GM10266 (cell line): ENCODE measurements around the gene WNT3A.

Source experiments
- DNase-seq: peaks from one replicate; pipeline ENCODE4 v3.0.0; 2012; ENCODE audit errors: extremely low spot score
- TF ChIP-seq, protein P1 (sequence below): IDR thresholded peaks from 2 replicates; pipeline ENCODE4 v1.5.1; 2012; ENCODE audit warnings: mild to moderate bottlenecking, low read depth; ENCODE audit not compliant: control insufficient read depth, insufficient read depth; ENCODE audit errors: missing control alignments

WNT3A gene

DNA sequence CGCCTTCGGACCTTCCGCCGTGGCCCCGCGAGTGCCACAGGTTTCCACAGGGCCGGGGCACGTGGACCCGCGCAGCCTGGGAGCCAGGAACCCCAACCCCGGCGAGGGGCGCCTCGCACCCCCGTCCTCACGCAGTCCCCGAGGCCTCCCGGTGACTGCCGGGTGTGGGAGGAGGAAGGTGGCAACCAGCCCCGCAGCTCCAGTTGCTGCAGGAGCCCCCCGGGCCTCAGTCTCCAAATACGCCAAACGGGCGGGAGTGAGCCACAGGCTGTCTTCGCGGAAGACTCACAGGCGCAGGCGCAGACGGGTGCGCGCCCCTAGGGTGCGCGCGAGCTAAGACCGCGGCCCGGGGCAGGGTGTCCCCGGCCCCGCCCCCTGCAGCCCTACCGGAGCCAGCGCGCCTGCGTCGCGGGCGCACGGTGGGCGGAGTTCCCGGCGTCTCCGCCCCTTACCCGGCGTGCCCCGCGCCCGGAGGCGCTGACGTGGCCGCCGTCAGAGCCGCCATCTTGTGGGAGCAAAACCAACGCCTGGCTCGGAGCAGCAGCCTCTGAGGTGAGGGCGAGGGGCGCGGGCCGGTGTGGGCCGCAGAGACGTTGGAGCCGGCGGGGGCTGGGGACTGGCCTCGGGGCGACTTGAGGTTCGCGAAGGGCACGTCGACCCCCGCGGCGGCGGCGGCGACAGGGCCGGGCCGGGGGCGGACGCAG, 75.6 kb downstream of the WNT3A start, which contains the start of gene ARF1:
Gene ARF1 (plus strand): TSS at position 495 of the 704 bp plus-strand sequence. CDS start 14,407 bp downstream, outside the sequence.
- TF ChIP-seq, protein P1, sequence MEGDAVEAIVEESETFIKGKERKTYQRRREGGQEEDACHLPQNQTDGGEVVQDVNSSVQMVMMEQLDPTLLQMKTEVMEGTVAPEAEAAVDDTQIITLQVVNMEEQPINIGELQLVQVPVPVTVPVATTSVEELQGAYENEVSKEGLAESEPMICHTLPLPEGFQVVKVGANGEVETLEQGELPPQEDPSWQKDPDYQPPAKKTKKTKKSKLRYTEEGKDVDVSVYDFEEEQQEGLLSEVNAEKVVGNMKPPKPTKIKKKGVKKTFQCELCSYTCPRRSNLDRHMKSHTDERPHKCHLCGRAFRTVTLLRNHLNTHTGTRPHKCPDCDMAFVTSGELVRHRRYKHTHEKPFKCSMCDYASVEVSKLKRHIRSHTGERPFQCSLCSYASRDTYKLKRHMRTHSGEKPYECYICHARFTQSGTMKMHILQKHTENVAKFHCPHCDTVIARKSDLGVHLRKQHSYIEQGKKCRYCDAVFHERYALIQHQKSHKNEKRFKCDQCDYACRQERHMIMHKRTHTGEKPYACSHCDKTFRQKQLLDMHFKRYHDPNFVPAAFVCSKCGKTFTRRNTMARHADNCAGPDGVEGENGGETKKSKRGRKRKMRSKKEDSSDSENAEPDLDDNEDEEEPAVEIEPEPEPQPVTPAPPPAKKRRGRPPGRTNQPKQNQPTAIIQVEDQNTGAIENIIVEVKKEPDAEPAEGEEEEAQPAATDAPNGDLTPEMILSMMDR: no peak
- DNase-seq: peak; percentile 100

DNA sequence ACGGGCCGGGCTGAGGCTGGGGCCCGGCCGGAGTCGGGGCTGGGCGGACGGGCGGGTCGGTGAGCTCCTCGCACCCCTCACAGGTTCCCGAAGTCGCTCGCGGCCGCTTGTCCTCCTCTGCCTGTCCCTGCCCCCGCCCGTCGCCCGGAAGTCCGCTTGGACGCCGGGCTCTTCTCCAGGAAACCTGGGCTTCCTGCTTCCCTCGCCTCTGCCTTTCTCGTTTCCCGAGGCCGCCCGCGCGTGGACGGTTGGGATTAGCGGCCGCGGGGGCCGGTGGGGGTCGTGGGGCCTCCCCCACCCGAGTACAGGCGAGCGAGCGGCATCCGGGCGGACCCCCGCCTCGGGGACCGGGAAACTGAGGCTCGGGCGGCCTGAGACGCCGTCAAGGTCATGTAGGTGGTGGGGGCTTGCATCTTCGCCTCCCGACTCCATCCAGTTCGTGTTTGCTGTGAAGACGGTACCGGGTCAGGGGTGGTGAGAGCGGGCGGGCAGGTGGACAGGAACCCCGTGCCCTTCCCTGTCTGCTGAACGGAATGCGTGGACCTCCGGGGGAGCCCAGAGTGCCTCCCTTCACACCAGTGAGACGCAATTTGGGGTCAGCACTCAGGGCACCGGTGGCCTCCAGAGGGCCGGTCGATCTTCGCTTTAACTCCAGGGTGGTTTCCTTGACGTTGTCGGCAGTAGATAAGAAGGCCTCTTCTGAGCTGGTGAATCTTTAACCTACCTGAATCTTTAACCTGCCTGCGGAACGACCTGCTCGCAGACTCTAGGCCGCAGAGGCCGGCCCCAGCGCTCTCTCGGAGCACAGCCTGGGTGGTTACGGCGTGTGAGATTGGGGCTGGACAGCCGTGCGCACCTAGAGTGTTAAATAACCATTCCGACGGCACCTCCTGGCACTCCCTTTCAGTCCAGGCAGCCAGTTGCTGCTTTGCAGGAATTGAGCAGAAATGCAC, 76.4 kb downstream of the WNT3A start:
- DNase-seq: no peak
- TF ChIP-seq, protein P1: no peak

DNA sequence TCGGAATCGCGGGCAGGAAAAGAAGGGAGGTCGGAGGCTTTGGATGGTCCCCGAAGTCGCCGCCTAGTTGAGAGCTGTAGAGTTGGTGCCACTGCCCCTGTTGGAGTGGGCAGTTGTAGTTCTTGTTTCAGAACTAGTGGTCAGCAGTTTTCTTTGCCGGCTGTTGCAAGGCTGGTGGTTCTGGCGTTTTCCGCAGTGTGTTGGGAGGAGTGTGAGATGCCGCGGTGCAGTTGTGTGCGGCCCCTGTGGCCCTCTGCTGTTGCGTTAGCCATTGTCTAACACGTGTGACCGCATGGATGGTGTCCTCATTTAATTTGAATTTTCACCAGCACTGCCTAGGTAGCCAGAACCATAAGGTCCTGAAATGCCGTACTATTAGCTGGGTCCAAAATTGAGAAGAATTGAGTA, 77.1 kb downstream of the WNT3A start:
- TF ChIP-seq, protein P1: no peak
- no peak for DNase-seq

DNA sequence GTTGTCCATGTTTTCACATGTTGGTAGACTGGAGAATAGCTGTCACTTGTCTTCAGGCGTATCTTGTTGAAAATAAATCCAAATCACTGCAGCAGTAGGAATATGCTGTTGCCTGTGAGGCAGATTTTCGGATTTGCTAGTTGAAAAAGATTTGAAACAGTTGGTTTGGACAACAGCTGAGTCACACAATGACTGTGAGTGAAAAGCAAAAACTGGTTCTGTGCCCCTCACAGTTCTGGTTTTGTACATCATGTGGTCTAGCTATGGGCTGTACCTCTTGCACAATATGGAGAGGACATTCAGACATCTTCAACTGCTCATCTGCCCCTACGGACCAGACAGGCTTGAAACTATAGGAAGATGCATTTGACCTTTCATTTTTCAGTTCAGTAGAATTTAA, 77.5 kb downstream of the WNT3A start:
- no peak for DNase-seq
- TF ChIP-seq, protein P1: no peak

DNA sequence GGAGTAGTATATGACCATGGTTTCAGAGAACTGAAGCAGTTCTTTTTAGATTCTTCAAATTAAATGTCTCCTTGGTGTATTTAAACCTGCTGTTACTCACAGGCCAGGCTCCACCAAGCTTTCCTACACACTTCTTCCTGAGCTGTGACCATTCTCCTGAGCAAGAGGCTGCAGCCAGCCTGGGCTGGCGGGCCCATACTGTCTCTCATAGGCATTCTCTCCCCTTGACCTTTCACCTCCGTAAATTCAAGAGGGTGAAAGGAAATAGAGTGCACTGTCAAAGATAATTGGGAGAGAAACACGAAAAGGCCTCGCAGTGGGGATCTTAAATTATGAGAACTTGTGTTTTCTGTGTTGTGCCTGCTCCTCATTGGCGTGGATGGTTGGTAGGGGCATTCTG, 78.0 kb downstream of the WNT3A start:
- DNase-seq: no peak
- TF ChIP-seq, protein P1: no peak

DNA sequence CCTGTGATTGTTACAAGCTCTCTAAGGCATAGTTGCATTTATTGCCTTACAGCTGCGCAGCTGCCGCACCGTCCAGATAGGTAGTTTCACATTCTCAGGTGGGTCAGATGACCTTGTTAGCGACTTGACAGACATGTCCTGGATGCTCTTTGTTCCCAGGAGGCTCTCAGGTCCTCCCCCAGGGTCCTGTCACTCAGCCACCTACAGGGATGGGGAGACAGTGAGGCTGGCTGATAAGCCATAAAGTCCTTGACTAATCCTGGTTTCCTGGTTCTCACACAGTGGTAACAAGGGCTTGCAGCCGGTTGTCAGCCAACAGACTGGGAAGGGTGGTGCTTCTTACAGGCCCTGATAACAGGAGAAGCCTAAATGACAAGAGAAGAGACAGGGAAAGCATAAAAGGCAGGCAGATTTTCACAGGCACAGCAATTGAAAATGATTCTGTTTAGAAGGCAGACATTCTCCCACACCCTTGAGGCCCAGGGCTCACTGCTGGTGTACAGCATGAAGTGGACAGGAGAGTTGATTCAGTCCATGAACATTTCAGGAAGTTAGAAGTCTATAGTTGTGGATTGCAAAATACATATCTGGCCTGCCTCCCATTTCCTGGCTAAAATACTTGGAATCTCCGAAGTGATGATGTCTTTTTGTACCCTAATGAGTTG, 78.6 kb downstream of the WNT3A start:
- TF ChIP-seq, protein P1: no peak
- DNase-seq: no peak
